ENCODE data around the gene XDH. TPM values are rescaled to one million over a fixed set of nuclear protein-coding genes. Genes with fewer than 3 reads are reported as not detected.

XDH gene
- total and polyA plus RNA-seq, 9 of the 15 experiments (the other 6 are each of a cell fraction or from before 2014, with no cell fraction given), result 0.04 to 0.06 TPM; not detected in 7

DNA sequence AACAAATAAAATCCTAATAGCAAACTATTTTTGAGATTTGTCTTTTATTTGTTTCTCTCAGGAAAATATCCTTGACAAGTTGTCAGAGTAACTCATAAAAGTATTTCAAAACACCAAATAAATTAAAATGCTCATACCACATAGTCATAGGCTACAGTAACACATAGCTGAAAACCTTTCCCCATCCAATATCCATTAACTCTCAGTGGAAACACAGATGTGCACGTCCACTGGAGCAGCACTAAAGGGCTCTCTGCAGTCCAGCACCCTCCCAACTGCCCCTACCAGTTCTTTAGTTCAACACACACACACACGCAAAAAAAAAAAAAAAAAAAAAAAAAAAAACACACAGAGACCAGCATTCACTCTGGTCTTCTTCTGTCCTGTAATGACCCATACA lies 879 bp upstream of the XDH start:
- no peaks in the 10 kb centered on the region for H3K79me2 ChIP-seq (ENCODE audit: control insufficient read depth, insufficient read depth, low read length)
- TF ChIP-seq SMARCB1 (IDR thresholded peaks at IDR 0.05; ENCODE audit: insufficient read length, low read depth) (no peak), NFXL1 (CRISPR knock-in tag; IDR thresholded peaks at IDR 0.05) (no peak), HSF4 (CRISPR knock-in tag; IDR thresholded peaks at IDR 0.05; ENCODE audit: borderline replicate concordance) (no peak), CHD4 (IDR thresholded peaks at IDR 0.05; ENCODE audit: insufficient read depth, insufficient replicate concordance, low read depth, low read length, poor library complexity, severe bottlenecking) (no peak), STAT6 (CRISPR knock-in tag; IDR thresholded peaks at IDR 0.05) (no peak)
- no peaks in the 10 kb centered on the region for H3K4me1 ChIP-seq (replicated peaks in 1 of 2; ENCODE audit: control insufficient read depth in 2 of 2, insufficient read depth in 2 of 2, low read length in 2 of 2)
- H4K20me1 ChIP-seq (replicated peaks; ENCODE audit: control insufficient read depth, insufficient read depth, low read length), result no peaks in the 10 kb centered on the region
- H3K27me3 ChIP-seq (ENCODE audit: control insufficient read depth in 2 of 2, insufficient read depth in 2 of 2, low read length in 2 of 2), result no peaks in the 10 kb centered on the region
- no peak overlapping the region for H3K4me3 ChIP-seq
- DNase-seq (ENCODE audit: extremely low read depth in 1 of 4, low spot score in 3 of 4) (no peak), ATAC-seq (no peak), FAIRE-seq (no peak)
- intact Hi-C loops (cut with micrococcal nuclease) (loop anchor here (10.0 kb wide), 1 partner anchor 309 kb away; no protein-coding TSS in a partner anchor), in situ Hi-C loops (cut with MboI) (no loop called here)
- POLR2A ChIA-PET, result no interaction called here
- CTCF ChIA-PET (ENCODE audit: low intra/inter-chr PET ratio), result no interaction called here
- 0% methylated on average over 1 of the region's 2 CpGs for WGBS (ENCODE audit: insufficient coverage, low coverage, missing lambda C conversion rate)
- no peak overlapping the region for H3K27ac ChIP-seq (ENCODE audit: extremely low read depth, low read depth, low read length)
- no peaks in the 10 kb centered on the region for H3K36me3 ChIP-seq (ENCODE audit: control insufficient read depth, insufficient read depth, low read length)
- BruUV-seq (replicated peaks), result no TSS peak
- H3K9me3 ChIP-seq (replicated peaks; ENCODE audit: control insufficient read depth, insufficient read depth, low read depth, low read length), result no peaks in the 10 kb centered on the region; the same call in 1 of the 2 replicates
- H2AFZ ChIP-seq (ENCODE audit: low read depth, low read length), result no peak overlapping the region
- no peak overlapping the region for H3K4me2 ChIP-seq (ENCODE audit: insufficient read depth, low read length)
- H3K9me1 ChIP-seq (ENCODE audit: control insufficient read depth, insufficient read depth, low read length), result no peaks in the 10 kb centered on the region
- no peak overlapping the region for H3K9ac ChIP-seq (ENCODE audit: insufficient read depth in 1 of 2, low read depth in 2 of 2, low read length in 2 of 2)

Data from K562 (cell line).